ENCODE data around the gene AKR7A3. TPM values are rescaled to one million over a fixed set of nuclear protein-coding genes. Genes with fewer than 3 reads are reported as not detected.

The AKR7A3 gene
- total RNA-seq: 390 TPM

- peak; percentile 84 for DNase-seq (ENCODE audit: low spot score)
These were observed at the start of gene AKR7A3 for GRCh38 chr1:19288324-19289241. Gene AKR7A3, minus strand, starts transcription at chr1:19288770. Its CDS starts 61 bp downstream, at chr1:19288709.

- DNase-seq (ENCODE audit: low spot score): peak; percentile 40
These were observed 49.8 kb upstream of the AKR7A3 start for GRCh38 chr1:19338323-19338762.

- no peak for DNase-seq (ENCODE audit: low spot score)
These were observed 48.7 kb upstream of the AKR7A3 start for GRCh38 chr1:19337289-19337688.

GRCh38 chr1:19336543-19336942 lies 48.0 kb upstream of the AKR7A3 start:
- no peak for DNase-seq (ENCODE audit: low spot score)

- no peak for DNase-seq (ENCODE audit: low spot score)
These were observed 45.2 kb upstream of the AKR7A3 start for GRCh38 chr1:19333587-19334354.

GRCh38 chr1:19332832-19333231 lies 44.3 kb upstream of the AKR7A3 start:
- DNase-seq (ENCODE audit: low spot score): no peak

GRCh38 chr1:19331262-19331878 lies 42.8 kb upstream of the AKR7A3 start:
- no peak for DNase-seq (ENCODE audit: low spot score)

GRCh38 chr1:19330449-19331135 lies 42.0 kb upstream of the AKR7A3 start:
- DNase-seq (ENCODE audit: low spot score): no peak

GRCh38 chr1:19329611-19330010 lies 41.0 kb upstream of the AKR7A3 start:
- no peak for DNase-seq (ENCODE audit: low spot score)

- no peak for DNase-seq (ENCODE audit: low spot score)
These were observed 40.6 kb upstream of the AKR7A3 start for GRCh38 chr1:19329188-19329587.

GRCh38 chr1:19328486-19328885 lies 39.9 kb upstream of the AKR7A3 start:
- DNase-seq (ENCODE audit: low spot score): no peak

- no peak for DNase-seq (ENCODE audit: low spot score)
These were observed 39.2 kb upstream of the AKR7A3 start for GRCh38 chr1:19327736-19328135.

GRCh38 chr1:19327301-19327700 lies 38.7 kb upstream of the AKR7A3 start:
- DNase-seq (ENCODE audit: low spot score): no peak

- no peak for DNase-seq (ENCODE audit: low spot score)
These were observed 38.1 kb upstream of the AKR7A3 start for GRCh38 chr1:19326748-19327065.

- no peak for DNase-seq (ENCODE audit: low spot score)
These were observed 37.6 kb upstream of the AKR7A3 start for GRCh38 chr1:19325958-19326747.

GRCh38 chr1:19325368-19325957 lies 36.9 kb upstream of the AKR7A3 start:
- DNase-seq (ENCODE audit: low spot score): no peak

GRCh38 chr1:19324665-19324990 lies 36.1 kb upstream of the AKR7A3 start:
- no peak for DNase-seq (ENCODE audit: low spot score)

GRCh38 chr1:19323987-19324664 lies 35.6 kb upstream of the AKR7A3 start:
- no peak for DNase-seq (ENCODE audit: low spot score)

GRCh38 chr1:19322481-19322880 lies 33.9 kb upstream of the AKR7A3 start:
- no peak for DNase-seq (ENCODE audit: low spot score)

- no peak for DNase-seq (ENCODE audit: low spot score)
These were observed 32.5 kb upstream of the AKR7A3 start for GRCh38 chr1:19321071-19321470.
